MM.1S (cell line): ENCODE results near the gene AP4S1.

Experiments
- DNase-seq: peaks from one replicate; pipeline ENCODE4 v3.0.0-alpha.2; 2015
- H2AFZ ChIP-seq: fragments of 300-600 bp; sonication (generic); 2 replicates; pipeline ENCODE4 v1.6.0; 2016; ENCODE audit warnings: antibody characterized with exemption, low read length
- H3F3A ChIP-seq: fragments of 300-600 bp; sonication (generic); 2 replicates; pipeline ENCODE4 v1.6.1; 2016; ENCODE audit warnings: mild to moderate bottlenecking, antibody characterized with exemption, low read length, moderate library complexity, mixed read lengths; ENCODE audit not compliant: insufficient read depth
- H3K27ac ChIP-seq: fragments of 300-600 bp; sonication (generic); 2 replicates; pipeline ENCODE4 v1.5.1; 2016; ENCODE audit warnings: mild to moderate bottlenecking, low read length
- H3K27me3 ChIP-seq: fragments of 300-600 bp; sonication (generic); replicated peaks from 2 replicates; pipeline ENCODE4 v1.6.0; 2016; ENCODE audit warnings: low read length; ENCODE audit not compliant: insufficient read depth
- H3K36me3 ChIP-seq: fragments of 300-600 bp; sonication (generic); replicated peaks from 2 replicates; pipeline ENCODE4 v1.6.1; 2016; ENCODE audit warnings: mild to moderate bottlenecking, low read length, mixed read lengths; ENCODE audit not compliant: insufficient read depth
- H3K4me1 ChIP-seq: fragments of 300-600 bp; sonication (generic); 2 replicates; pipeline ENCODE4 v1.6.1; 2016; ENCODE audit warnings: low read length, mixed read lengths
- H3K4me2 ChIP-seq: fragments of 300-600 bp; sonication (generic); 2 replicates; pipeline ENCODE4 v1.6.0; 2016; ENCODE audit warnings: low read depth, low read length
- H3K4me3 ChIP-seq: fragments of 300-600 bp; sonication (generic); 2 replicates; pipeline ENCODE4 v1.5.1; 2016; ENCODE audit warnings: low read length, mixed read lengths
- H3K79me2 ChIP-seq: fragments of 300-600 bp; sonication (generic); 2 replicates; pipeline ENCODE4 v1.6.1; 2016; ENCODE audit warnings: mixed run types, low read length, mixed read lengths
- H3K9ac ChIP-seq: fragments of 300-600 bp; sonication (generic); 2 replicates; pipeline ENCODE4 v1.6.1; 2016; ENCODE audit warnings: low read length, mixed read lengths
- H3K9me2 ChIP-seq: fragments of 300-600 bp; sonication (generic); replicated peaks from 2 replicates; pipeline ENCODE4 v1.6.1; 2016; ENCODE audit warnings: mild to moderate bottlenecking, low read length, mixed read lengths; ENCODE audit not compliant: insufficient read depth
- H3K9me3 ChIP-seq: fragments of 300-600 bp; sonication (generic); replicated peaks from 2 replicates; pipeline ENCODE4 v1.6.1; 2016; ENCODE audit warnings: mild to moderate bottlenecking, low read length, mixed read lengths; ENCODE audit not compliant: insufficient read depth
- H4K20me1 ChIP-seq: fragments of 300-600 bp; sonication (generic); 2 replicates; pipeline ENCODE4 v1.6.1; 2016; ENCODE audit warnings: mild to moderate bottlenecking, low read length, moderate library complexity, mixed read lengths; ENCODE audit not compliant: insufficient read depth
- CTCF ChIP-seq: fragments of 300-600 bp; sonication (generic); IDR thresholded peaks from 2 replicates; pipeline ENCODE4 v1.5.1; 2016; ENCODE audit warnings: antibody characterized with exemption, low read length, mixed read lengths
- EZH2 ChIP-seq: fragments of 300-600 bp; sonication (generic); optimal IDR thresholded peaks from 2 replicates; pipeline ENCODE3; 2017; ENCODE audit warnings: low read depth, mild to moderate bottlenecking, antibody characterized with exemption, low read length, mixed read lengths
- EZH2phosphoT487 ChIP-seq: fragments of 300-600 bp; sonication (generic); IDR thresholded peaks from 2 replicates; pipeline ENCODE4 v1.6.1; 2018; ENCODE audit warnings: antibody characterized with exemption, low read length

AP4S1 gene

GRCh38 chr14:31110872-31111271 lies 85.4 kb downstream of the AP4S1 start:
- Histone ChIP-seq H3K4me3 (no peak overlapping the region), H3K4me2 (no peak overlapping the region), H4K20me1 (no peaks in the 10 kb centered on the region), H3K27me3 (no peaks in the 10 kb centered on the region), H3K9me3 (no peaks in the 10 kb centered on the region), H3K9me2 (no peaks in the 10 kb centered on the region), H3K36me3 (no peaks in the 10 kb centered on the region; the same call in 1 of the 2 replicates), H3K9ac (no peak overlapping the region), H3F3A (no peaks in the 10 kb centered on the region), H3K27ac (no peak overlapping the region), H2AFZ (no peak overlapping the region), H3K79me2 (no peaks in the 10 kb centered on the region), H3K4me1 (no peaks in the 10 kb centered on the region)
- TF ChIP-seq EZH2, result no peak
- no peak for TF ChIP-seq EZH2phosphoT487
- no peak for TF ChIP-seq CTCF
- no peak for DNase-seq

- Histone ChIP-seq H3K27me3 (no peaks in the 10 kb centered on the region), H4K20me1 (no peaks in the 10 kb centered on the region), H3K27ac (no peak overlapping the region), H3F3A (no peaks in the 10 kb centered on the region), H3K4me1 (no peaks in the 10 kb centered on the region), H3K79me2 (no peaks in the 10 kb centered on the region), H3K9ac (no peak overlapping the region), H3K4me3 (no peak overlapping the region), H3K36me3 (no peaks in the 10 kb centered on the region; the same call in 1 of the 2 replicates), H3K4me2 (no peak overlapping the region), H2AFZ (no peak overlapping the region), H3K9me2 (no peaks in the 10 kb centered on the region), H3K9me3 (no peaks in the 10 kb centered on the region)
- TF ChIP-seq CTCF (no peak), EZH2 (no peak), EZH2phosphoT487 (no peak)
- DNase-seq, result no peak
Observed at GRCh38 chr14:31113794-31114193, 88.3 kb downstream of the AP4S1 start.

- no peaks in the 10 kb centered on the region for H3K27me3 ChIP-seq
- H3K9me3 ChIP-seq, result no peaks in the 10 kb centered on the region
- H3K4me1 ChIP-seq, result no peaks in the 10 kb centered on the region
- H3K4me3 ChIP-seq, result no peak overlapping the region
- no peaks in the 10 kb centered on the region for H3F3A ChIP-seq
- H3K27ac ChIP-seq, result no peak overlapping the region
- no peak overlapping the region for H2AFZ ChIP-seq
- H3K9ac ChIP-seq, result no peak overlapping the region
- H3K9me2 ChIP-seq, result no peaks in the 10 kb centered on the region
- H3K79me2 ChIP-seq, result no peaks in the 10 kb centered on the region
- TF ChIP-seq EZH2phosphoT487 (no peak), CTCF (no peak), EZH2 (no peak)
- no peaks in the 10 kb centered on the region for H4K20me1 ChIP-seq
- H3K4me2 ChIP-seq, result no peak overlapping the region
- H3K36me3 ChIP-seq, result no peaks in the 10 kb centered on the region; the same call in 1 of the 2 replicates
- DNase-seq, result no peak
Observed at GRCh38 chr14:31118892-31119291, 93.4 kb downstream of the AP4S1 start.
